ENCODE measurements around the gene ZIC1. TPM values are rescaled to one million over a fixed set of nuclear protein-coding genes. Genes with fewer than 3 reads are reported as not detected.

ZIC1 gene
- total RNA-seq, 1 donor: not detected

DNA sequence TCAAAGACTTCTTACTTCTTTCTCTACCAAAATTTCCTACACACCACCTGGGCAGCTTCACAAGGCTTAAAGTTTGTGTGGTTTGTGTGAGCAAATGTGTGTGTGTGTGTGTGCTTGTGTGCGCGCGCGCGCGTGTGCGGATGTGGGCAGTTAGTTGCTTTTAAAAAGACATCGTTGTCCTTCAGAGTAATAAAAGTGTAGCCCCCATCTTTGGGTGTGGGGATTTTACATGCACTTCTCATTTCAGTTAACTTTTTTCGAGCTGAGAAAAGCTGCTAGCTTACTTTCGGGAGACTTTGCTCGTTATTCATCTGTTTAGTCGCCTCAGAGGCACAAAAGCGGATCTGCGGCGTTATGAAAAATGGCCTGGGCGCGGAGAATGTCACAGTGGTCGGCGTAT lies 38.8 kb upstream of the ZIC1 start:
- TF ChIP-seq, protein P1, sequence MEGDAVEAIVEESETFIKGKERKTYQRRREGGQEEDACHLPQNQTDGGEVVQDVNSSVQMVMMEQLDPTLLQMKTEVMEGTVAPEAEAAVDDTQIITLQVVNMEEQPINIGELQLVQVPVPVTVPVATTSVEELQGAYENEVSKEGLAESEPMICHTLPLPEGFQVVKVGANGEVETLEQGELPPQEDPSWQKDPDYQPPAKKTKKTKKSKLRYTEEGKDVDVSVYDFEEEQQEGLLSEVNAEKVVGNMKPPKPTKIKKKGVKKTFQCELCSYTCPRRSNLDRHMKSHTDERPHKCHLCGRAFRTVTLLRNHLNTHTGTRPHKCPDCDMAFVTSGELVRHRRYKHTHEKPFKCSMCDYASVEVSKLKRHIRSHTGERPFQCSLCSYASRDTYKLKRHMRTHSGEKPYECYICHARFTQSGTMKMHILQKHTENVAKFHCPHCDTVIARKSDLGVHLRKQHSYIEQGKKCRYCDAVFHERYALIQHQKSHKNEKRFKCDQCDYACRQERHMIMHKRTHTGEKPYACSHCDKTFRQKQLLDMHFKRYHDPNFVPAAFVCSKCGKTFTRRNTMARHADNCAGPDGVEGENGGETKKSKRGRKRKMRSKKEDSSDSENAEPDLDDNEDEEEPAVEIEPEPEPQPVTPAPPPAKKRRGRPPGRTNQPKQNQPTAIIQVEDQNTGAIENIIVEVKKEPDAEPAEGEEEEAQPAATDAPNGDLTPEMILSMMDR (IDR thresholded peaks at IDR 0.05; ENCODE audit: insufficient read depth, low read depth, low read length): no peak
- H3K4me3 ChIP-seq (ENCODE audit: low read depth, low read length): no peak overlapping the region
- DNase-seq (ENCODE audit: low read depth): no peak

DNA sequence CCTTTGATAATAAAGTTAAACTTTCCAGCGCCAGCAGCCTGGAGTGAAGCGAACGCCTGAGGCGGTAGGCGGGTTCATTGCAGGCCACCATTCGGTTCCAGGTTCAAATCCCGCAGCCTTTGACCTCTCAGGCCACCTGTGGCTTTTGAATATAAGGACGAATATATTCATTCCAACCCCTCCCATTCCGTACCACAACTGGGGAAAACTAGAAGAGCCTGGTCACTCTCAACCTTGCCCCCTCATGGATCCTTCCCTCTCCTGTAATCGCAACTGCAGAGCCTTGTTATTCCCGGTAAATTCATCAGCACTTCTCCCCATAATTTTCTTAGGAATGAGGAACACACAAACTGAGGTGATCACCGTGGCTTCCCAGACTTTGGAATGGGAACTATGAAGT lies 38.0 kb upstream of the ZIC1 start:
- TF ChIP-seq, protein P1 (IDR thresholded peaks at IDR 0.05; ENCODE audit: insufficient read depth, low read depth, low read length): no peak
- no peak for DNase-seq (ENCODE audit: low read depth)
- no peak overlapping the region for H3K4me3 ChIP-seq (ENCODE audit: low read depth, low read length)

DNA sequence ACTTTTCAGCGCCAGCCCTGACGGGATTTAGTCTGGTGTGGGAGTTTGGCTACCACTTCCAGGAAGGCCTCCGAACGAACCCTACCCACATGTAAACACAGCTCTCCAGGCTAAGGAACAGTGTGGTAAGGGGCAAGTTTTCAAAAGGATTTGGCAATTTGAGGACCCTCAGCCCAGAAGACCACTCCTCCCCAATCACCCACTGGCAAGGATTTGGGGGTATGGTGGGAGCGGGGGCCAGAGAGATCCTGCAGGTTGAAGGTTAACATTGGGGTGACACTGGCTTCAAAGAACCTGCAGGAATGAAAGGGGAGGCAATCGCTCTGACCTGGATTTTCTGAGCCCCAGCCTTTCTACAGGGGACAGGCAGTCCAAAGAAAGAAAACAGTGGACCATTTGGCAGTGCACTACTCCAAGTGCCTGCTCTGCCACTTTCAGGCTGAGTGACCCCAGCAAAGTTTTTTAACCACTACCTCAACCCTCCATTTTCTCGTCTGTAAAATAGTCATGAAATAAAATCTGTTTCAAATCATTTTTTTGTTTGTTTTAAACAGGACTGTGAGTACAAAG lies 37.3 kb upstream of the ZIC1 start:
- DNase-seq (ENCODE audit: low read depth): no peak
- TF ChIP-seq, protein P1 (IDR thresholded peaks at IDR 0.05; ENCODE audit: insufficient read depth, low read depth, low read length): no peak
- no peak overlapping the region for H3K4me3 ChIP-seq (ENCODE audit: low read depth, low read length)

DNA sequence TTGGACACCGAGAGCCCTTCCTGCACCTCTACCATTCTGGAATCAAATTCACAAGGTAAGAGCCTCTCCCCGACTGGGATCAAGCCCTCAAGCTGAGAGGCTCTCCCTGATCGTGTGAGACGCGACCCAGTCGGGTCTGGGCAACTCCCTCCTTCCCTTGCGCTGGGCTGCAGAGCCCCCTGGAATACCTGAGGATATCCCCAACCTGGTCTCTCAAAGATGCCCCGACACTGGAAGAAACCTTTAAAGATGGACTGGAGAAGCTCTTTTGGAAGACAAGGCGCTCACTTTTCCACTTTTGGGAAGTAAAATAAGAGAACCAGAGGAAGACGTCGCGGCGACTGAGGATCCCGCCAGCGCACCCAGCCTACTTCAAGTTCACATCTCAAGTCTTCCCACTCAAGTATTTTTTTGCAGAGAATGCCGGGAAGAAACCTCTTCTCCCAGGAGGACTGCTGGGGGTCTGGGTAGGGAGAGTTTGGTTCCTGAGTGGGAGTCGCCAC lies 36.6 kb upstream of the ZIC1 start:
- TF ChIP-seq, protein P1 (IDR thresholded peaks at IDR 0.05; ENCODE audit: insufficient read depth, low read depth, low read length): no peak
- no peak overlapping the region for H3K4me3 ChIP-seq (ENCODE audit: low read depth, low read length)

DNA sequence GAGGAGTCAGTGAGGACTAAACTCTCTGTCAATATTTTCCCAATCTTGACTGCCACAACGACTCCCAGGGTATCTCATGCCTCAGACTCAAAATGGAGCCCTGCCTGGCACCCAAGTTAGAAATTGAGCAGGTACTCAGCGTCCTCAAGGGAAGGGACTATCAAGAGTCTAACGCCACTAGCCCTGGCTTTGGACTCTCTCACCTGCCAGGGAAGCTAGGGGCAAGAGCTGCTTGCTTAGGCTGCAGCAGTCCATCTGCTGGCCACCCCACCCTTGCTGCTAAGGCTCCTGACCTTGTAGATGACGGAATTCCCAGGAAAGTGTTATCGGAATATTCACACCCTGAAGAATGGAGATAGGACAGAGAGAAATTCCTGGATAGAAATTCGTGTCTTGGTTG lies 35.9 kb upstream of the ZIC1 start:
- TF ChIP-seq, protein P1 (IDR thresholded peaks at IDR 0.05; ENCODE audit: insufficient read depth, low read depth, low read length): no peak
- no peak for DNase-seq (ENCODE audit: low read depth)
- no peak overlapping the region for H3K4me3 ChIP-seq (ENCODE audit: low read depth, low read length)

More for the DNA sequence above, 36.6 kb upstream of the ZIC1 start:
- DNase-seq (ENCODE audit: low read depth): no peak

DNA sequence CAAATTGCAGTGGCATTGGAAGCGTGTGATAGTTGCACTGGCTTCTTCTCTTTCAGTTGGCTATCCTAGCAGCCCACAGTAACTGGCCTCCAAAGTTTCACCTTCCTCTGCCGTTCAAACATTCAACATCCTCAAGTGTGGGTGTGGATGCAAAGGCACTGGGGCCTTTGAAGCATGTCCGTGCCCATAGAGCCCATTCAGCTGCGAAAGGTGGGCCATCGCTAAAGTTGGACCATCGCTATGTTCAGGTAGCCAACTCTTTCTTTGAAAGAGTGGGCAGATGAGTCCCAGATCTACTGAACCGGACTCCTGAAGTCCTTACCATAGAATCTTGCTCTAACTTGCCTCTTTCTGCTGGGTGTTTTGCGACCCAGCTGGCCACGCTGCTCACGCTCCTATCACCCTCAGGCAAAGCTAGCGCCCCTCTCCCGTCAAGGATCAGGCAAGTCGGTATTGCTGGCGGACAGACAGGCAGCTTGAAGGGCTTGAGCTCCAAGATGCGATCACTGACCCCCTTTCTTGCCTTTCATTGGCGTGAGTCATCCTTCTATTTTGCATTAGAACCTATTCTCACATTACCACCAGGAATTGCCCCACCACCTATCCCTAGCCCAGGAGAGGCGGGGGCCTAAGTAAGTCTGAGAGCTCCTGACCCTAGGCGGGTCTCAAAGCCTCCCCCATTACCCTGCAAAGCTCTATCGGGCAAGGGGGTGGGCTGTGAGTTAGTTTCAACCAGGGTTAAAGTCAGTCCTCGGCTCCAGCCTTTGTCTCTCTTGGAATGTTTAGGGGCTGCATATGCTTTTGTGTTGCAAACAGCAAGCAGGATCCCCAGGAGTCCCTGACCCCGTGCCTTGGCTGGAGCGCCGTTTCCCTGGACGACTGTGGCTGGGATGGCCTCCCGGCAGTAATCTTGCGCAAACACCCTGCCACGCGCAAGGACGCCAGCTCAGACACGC lies 31.5 kb upstream of the ZIC1 start:
- H3K4me3 ChIP-seq (ENCODE audit: low read depth, low read length): no peak overlapping the region
- no peak for DNase-seq (ENCODE audit: low read depth)
- TF ChIP-seq, protein P1 (IDR thresholded peaks at IDR 0.05; ENCODE audit: insufficient read depth, low read depth, low read length): no peak
